Left ventricle myocardium inferior (tissue), 1 donor: ENCODE data around the gene PDS5B. TPM values are rescaled to one million over a fixed set of nuclear protein-coding genes. Genes with fewer than 3 reads are reported as not detected.

Experiments
- DNase-seq: peaks from one replicate; pipeline ENCODE4 v3.0.0-alpha.2; 2020
- H3K27ac ChIP-seq: fragments of 200-600 bp; replicated peaks from 2 replicates; pipeline ENCODE4 v1.8.0; 2021
- H3K27me3 ChIP-seq: fragments of 200-600 bp; 2 replicates; pipeline ENCODE4 v1.8.0; 2021; ENCODE audit warnings: low read depth
- H3K36me3 ChIP-seq: fragments of 200-600 bp; 2 replicates; pipeline ENCODE4 v1.8.0; 2021
- H3K4me1 ChIP-seq: fragments of 200-600 bp; 2 replicates; pipeline ENCODE4 v1.8.0; 2021
- H3K4me3 ChIP-seq: fragments of 200-600 bp; 2 replicates; pipeline ENCODE4 v1.8.0; 2021; ENCODE audit warnings: mild to moderate bottlenecking, moderate library complexity
- H3K9me3 ChIP-seq: fragments of 200-600 bp; replicated peaks from 2 replicates; pipeline ENCODE4 v1.8.0; 2021
- intact Hi-C: fragments of 100-400 bp; cut with micrococcal nuclease; formaldehyde crosslinking; loops from one replicate; pipeline ENCODE4 v1.11.0; 2022
- total RNA-seq: library from RNA; stranded (reverse); fragmentation: NEBNext Ultra II Directional; extraction: Animal tissue kit (Norgen Biotek cat#: 25700); gene quantifications from one replicate; pipeline ENCODE4 v1.2.1, GENCODE V29; 2021
- TF ChIP-seq, protein P1 (sequence below): fragments of 200-600 bp; IDR thresholded peaks from 2 replicates; pipeline ENCODE4 v1.8.0; 2021; ENCODE audit warnings: antibody characterized with exemption, mild to moderate bottlenecking, borderline replicate concordance
- donor health status: DM: no; HTN: yes; CAD: no; lungs with severe emphysema.

PDS5B gene
- total RNA-seq, 1 donor from 2014 or later, result 20.4 TPM

DNA sequence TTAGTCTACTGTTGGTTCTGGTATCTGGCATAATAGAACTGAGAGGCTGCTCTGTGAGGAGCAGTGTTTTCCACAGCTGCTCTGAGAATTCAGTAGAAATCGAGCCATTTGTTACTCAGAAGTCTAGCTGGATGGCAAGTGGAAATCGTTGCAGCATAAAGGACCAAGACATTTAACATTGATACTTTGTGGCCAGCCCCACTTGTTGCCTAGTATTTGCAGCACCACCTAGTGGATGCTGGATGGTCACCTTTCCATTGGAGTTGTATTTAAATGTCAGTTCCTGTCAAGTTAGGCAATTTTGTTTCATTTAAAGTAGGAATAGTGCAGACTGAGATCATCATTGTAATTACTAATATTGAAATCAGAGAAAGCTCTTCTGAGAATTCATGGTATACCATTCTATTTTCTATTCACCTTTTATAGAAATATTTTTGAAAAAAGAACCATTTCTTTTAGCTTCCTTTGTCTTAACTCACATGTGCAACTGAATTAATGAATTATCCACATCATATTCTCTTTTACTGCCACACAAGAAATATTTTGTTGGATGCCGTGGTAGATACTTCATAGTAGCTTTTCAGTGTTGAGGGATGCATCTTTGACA is 64.6 kb downstream of the PDS5B start:
- H3K27me3 ChIP-seq, result no peaks in the 10 kb centered on the region
- H3K4me1 ChIP-seq, result peaks cover 36% of the 10 kb centered on the region
- H3K4me3 ChIP-seq, result no peak overlapping the region
- intact Hi-C loops, result no loop called here
- no peaks in the 10 kb centered on the region for H3K36me3 ChIP-seq
- peaks cover 4% of the 10 kb centered on the region for H3K9me3 ChIP-seq
- no peak for DNase-seq
- no peak overlapping the region for H3K27ac ChIP-seq
- TF ChIP-seq, protein P1, sequence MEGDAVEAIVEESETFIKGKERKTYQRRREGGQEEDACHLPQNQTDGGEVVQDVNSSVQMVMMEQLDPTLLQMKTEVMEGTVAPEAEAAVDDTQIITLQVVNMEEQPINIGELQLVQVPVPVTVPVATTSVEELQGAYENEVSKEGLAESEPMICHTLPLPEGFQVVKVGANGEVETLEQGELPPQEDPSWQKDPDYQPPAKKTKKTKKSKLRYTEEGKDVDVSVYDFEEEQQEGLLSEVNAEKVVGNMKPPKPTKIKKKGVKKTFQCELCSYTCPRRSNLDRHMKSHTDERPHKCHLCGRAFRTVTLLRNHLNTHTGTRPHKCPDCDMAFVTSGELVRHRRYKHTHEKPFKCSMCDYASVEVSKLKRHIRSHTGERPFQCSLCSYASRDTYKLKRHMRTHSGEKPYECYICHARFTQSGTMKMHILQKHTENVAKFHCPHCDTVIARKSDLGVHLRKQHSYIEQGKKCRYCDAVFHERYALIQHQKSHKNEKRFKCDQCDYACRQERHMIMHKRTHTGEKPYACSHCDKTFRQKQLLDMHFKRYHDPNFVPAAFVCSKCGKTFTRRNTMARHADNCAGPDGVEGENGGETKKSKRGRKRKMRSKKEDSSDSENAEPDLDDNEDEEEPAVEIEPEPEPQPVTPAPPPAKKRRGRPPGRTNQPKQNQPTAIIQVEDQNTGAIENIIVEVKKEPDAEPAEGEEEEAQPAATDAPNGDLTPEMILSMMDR, result peak; percentile 82

DNA sequence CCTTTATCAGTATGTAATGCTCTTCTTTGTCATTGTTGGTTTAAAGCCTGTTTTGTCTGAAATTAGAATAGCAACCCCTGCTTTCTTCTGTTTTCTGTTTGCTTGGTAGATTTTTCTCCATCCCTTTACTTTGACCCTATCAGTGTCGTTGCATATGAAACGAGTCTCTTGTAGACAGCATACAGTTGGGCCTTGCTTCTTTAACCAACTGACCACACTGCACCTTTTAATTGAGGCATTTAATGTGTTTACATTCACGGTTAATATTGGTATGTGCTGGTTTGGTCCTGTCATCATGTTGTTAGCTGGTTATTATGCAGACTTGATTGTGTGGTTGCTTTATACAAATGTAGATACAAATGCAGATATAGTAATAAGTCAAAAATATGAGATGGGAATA is 71.1 kb downstream of the PDS5B start:
- no peak overlapping the region for H3K27ac ChIP-seq
- no peak overlapping the region for H3K4me3 ChIP-seq
- intact Hi-C loops, result no loop called here
- H3K36me3 ChIP-seq, result peaks cover 8% of the 10 kb centered on the region
- H3K9me3 ChIP-seq, result peaks cover 23% of the 10 kb centered on the region
- TF ChIP-seq, protein P1, result no peak
- H3K4me1 ChIP-seq, result peaks cover 8% of the 10 kb centered on the region
- no peaks in the 10 kb centered on the region for H3K27me3 ChIP-seq
- no peak for DNase-seq

DNA sequence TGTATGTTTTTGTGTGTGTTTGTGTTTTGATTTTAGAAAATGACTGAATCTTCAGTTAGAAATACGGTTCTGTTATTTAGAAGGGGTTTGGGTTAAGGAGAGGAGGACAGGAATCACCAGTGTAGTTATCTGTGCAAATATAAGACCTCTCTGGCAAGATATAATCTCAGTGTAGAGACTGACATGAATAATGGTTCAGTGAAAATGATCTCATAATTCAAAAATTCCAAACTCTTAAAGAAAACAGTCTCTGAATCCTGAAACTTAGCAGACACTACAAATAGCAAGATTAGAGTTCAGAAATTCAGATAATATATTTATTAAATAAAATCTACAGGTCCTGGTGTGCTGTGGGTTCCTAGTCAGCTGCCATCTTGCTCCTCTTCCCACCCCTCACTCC is 73.5 kb downstream of the PDS5B start:
- intact Hi-C loops, result no loop called here
- no peak overlapping the region for H3K4me3 ChIP-seq

DNA sequence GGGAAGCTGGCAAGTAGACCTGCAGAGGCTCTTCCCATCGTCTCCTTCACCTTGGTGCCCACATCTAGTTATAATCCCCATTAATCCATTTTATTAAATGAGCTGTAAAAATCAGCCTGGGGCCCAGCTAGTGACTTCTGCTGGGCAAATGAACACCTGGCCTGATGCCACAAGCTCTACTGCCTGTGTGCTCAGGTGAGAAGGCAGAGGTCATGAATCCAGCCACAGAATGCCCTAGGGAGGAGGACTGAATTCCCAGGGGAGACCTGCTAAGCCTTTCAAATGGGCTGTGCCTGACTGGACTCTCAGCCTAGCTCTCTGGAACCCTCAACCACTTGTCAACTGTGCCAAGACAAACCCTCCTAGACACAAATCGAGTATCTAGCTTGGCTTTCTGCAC is 74.0 kb downstream of the PDS5B start:
- DNase-seq, result no peak
- Histone ChIP-seq H3K27ac (peak overlapping the region; percentile 10), H3K9me3 (peaks cover 23% of the 10 kb centered on the region), H3K4me3 (no peak overlapping the region), H3K36me3 (peaks cover 8% of the 10 kb centered on the region), H3K4me1 (peaks cover 8% of the 10 kb centered on the region), H3K27me3 (no peaks in the 10 kb centered on the region)
- intact Hi-C loops, result no loop called here
- TF ChIP-seq, protein P1, result no peak

More for the DNA sequence above, 73.5 kb downstream of the PDS5B start:
- no peak for DNase-seq
- peaks cover 8% of the 10 kb centered on the region for H3K4me1 ChIP-seq
- no peak overlapping the region for H3K27ac ChIP-seq
- no peaks in the 10 kb centered on the region for H3K27me3 ChIP-seq
- TF ChIP-seq, protein P1, result no peak
- H3K36me3 ChIP-seq, result peaks cover 8% of the 10 kb centered on the region
- peaks cover 23% of the 10 kb centered on the region for H3K9me3 ChIP-seq

DNA sequence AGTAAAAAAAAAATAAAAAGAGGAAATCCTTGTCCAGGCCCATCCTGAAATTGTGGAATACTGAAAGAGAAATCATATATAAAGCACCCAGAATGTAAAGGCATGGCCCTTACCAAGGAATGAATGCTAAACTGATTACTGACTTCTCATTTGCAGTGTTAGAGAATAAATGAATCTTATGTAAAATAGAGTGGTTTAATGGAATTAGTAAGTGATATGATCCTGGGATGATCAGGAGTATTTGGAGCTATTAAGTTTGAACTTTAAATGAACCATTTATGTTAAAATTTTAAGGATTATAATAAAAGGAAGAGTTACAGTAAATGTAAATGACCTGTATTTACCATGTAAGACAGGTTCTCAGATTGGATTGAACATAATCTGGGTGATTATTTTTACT is 75.4 kb downstream of the PDS5B start:
- DNase-seq, result no peak
- intact Hi-C loops, result no loop called here
- Histone ChIP-seq H3K4me1 (peaks cover 8% of the 10 kb centered on the region), H3K4me3 (no peak overlapping the region), H3K9me3 (peaks cover 10% of the 10 kb centered on the region), H3K27me3 (no peaks in the 10 kb centered on the region), H3K27ac (no peak overlapping the region), H3K36me3 (peaks cover 8% of the 10 kb centered on the region)
- TF ChIP-seq, protein P1, result no peak
